Stimulated activated effector memory CD8-positive, alpha-beta T cell treated with anti-CD3 and anti-CD28 coated beads, Interleukin-12 subunit alpha, Interleukin-12 subunit beta, amount 100 ng/mL, for 72 hours (primary cell): ENCODE data around the gene SYTL5.
A peak's percentile ranks its signal among the peaks of the same experiment; 100 is the strongest.

Experiments used
- ATAC-seq: fragments of 150-1000 bp; cut with Tn5 transposase; 2 replicates; pipeline ENCODE4 v1.10.0; 2021
- DNase-seq, 2 donors: peaks; one replicate each; pipeline ENCODE4 v3.0.0; 2021 to 2022; ENCODE audit warnings: low spot score in 2 of 2
- H3K27ac Mint-ChIP-seq: one replicate; pipeline ENCODE4 v1.8.0; 2022; ENCODE audit warnings: mild to moderate bottlenecking, mixed read lengths
- H3K36me3 Mint-ChIP-seq: one replicate; pipeline ENCODE4 v1.8.0; 2022; ENCODE audit warnings: mild to moderate bottlenecking, mixed read lengths
- H3K4me1 Mint-ChIP-seq: one replicate; pipeline ENCODE4 v1.8.0; 2022; ENCODE audit warnings: mixed read lengths
- H3K4me3 Mint-ChIP-seq: one replicate; pipeline ENCODE4 v1.8.0; 2022; ENCODE audit warnings: mild to moderate bottlenecking, mixed read lengths
- H3K9me3 Mint-ChIP-seq: one replicate; pipeline ENCODE4 v1.8.0; 2022; ENCODE audit warnings: mixed read lengths

The SYTL5 gene

GRCh38 chrX:37998586-37999262 is 7.6 kb upstream of the SYTL5 start:
- Mint-ChIP-seq H3K36me3 (no peaks in the 10 kb centered on the region), H3K27ac (no peak overlapping the region), H3K4me3 (no peak overlapping the region), H3K4me1 (peaks cover 8% of the 10 kb centered on the region), H3K9me3 (no peaks in the 10 kb centered on the region)
- ATAC-seq (peak; percentile 94), DNase-seq (no peak)

GRCh38 chrX:38000706-38001105 is 5.6 kb upstream of the SYTL5 start:
- peaks cover 2% of the 10 kb centered on the region for H3K9me3 Mint-ChIP-seq
- DNase-seq (no peak), ATAC-seq (no peak)
- no peak overlapping the region for H3K4me3 Mint-ChIP-seq
- no peak overlapping the region for H3K27ac Mint-ChIP-seq
- H3K36me3 Mint-ChIP-seq: no peaks in the 10 kb centered on the region
- peaks cover 8% of the 10 kb centered on the region for H3K4me1 Mint-ChIP-seq

- Mint-ChIP-seq H3K27ac (no peak overlapping the region), H3K9me3 (peaks cover 2% of the 10 kb centered on the region), H3K36me3 (no peaks in the 10 kb centered on the region), H3K4me3 (no peak overlapping the region), H3K4me1 (peaks cover 8% of the 10 kb centered on the region)
- no peak for ATAC-seq
- no peak for DNase-seq
These were observed 2.3 kb upstream of the SYTL5 start for GRCh38 chrX:38004046-38004445.

- H3K4me3 Mint-ChIP-seq: no peak overlapping the region
- no peaks in the 10 kb centered on the region for H3K36me3 Mint-ChIP-seq
- ATAC-seq (no peak), DNase-seq (no peak)
- peaks cover 15% of the 10 kb centered on the region for H3K4me1 Mint-ChIP-seq
- H3K27ac Mint-ChIP-seq: no peak overlapping the region
- H3K9me3 Mint-ChIP-seq: peaks cover 2% of the 10 kb centered on the region
These were observed 425 bp downstream of the SYTL5 start for GRCh38 chrX:38006778-38007177.

- DNase-seq: no peak
- peaks cover 17% of the 10 kb centered on the region for H3K4me1 Mint-ChIP-seq
- H3K27ac Mint-ChIP-seq: no peak overlapping the region
These were observed 2.3 kb downstream of the SYTL5 start for GRCh38 chrX:38008658-38009057.

GRCh38 chrX:38009641-38010040 is 3.3 kb downstream of the SYTL5 start:
- no peak for DNase-seq
- Mint-ChIP-seq H3K4me1 (peaks cover 22% of the 10 kb centered on the region), H3K27ac (peak overlapping the region; percentile 20), H3K36me3 (no peaks in the 10 kb centered on the region), H3K9me3 (no peaks in the 10 kb centered on the region), H3K4me3 (no peak overlapping the region)
- peak; percentile 72 for ATAC-seq

More at GRCh38 chrX:38008658-38009057, 2.3 kb downstream of the SYTL5 start:
- H3K36me3 Mint-ChIP-seq: no peaks in the 10 kb centered on the region
- H3K4me3 Mint-ChIP-seq: no peak overlapping the region
- peaks cover 2% of the 10 kb centered on the region for H3K9me3 Mint-ChIP-seq
- no peak for ATAC-seq

- no peak for ATAC-seq
- no peak overlapping the region for H3K4me3 Mint-ChIP-seq
- peaks cover 2% of the 10 kb centered on the region for H3K4me1 Mint-ChIP-seq
- H3K36me3 Mint-ChIP-seq: no peaks in the 10 kb centered on the region
- no peak overlapping the region for H3K27ac Mint-ChIP-seq
- H3K9me3 Mint-ChIP-seq: no peaks in the 10 kb centered on the region
- DNase-seq: no peak
These were observed 12.5 kb downstream of the SYTL5 start for GRCh38 chrX:38018766-38019425.

- ATAC-seq: no peak
- H3K36me3 Mint-ChIP-seq: no peaks in the 10 kb centered on the region
- no peak overlapping the region for H3K27ac Mint-ChIP-seq
- H3K4me1 Mint-ChIP-seq: no peaks in the 10 kb centered on the region
- DNase-seq: no peak
- no peaks in the 10 kb centered on the region for H3K9me3 Mint-ChIP-seq
- H3K4me3 Mint-ChIP-seq: no peak overlapping the region
These were observed 21.9 kb downstream of the SYTL5 start for GRCh38 chrX:38028300-38028699.

- H3K27ac Mint-ChIP-seq: peak overlapping the region; percentile 63
- DNase-seq (no peak), ATAC-seq (peak; percentile 94)
- peaks cover 11% of the 10 kb centered on the region for H3K4me1 Mint-ChIP-seq
- H3K4me3 Mint-ChIP-seq: no peak overlapping the region
- no peaks in the 10 kb centered on the region for H3K36me3 Mint-ChIP-seq
- H3K9me3 Mint-ChIP-seq: no peaks in the 10 kb centered on the region
These were observed 30.1 kb downstream of the SYTL5 start for GRCh38 chrX:38036466-38036865.

- Mint-ChIP-seq H3K27ac (peak overlapping the region; percentile 58), H3K36me3 (no peaks in the 10 kb centered on the region), H3K4me1 (peaks cover 11% of the 10 kb centered on the region), H3K9me3 (no peaks in the 10 kb centered on the region), H3K4me3 (peak overlapping the region; percentile 19)
- ATAC-seq (peak; percentile 62), DNase-seq (no peak)
These were observed 32.1 kb downstream of the SYTL5 start for GRCh38 chrX:38038501-38038900.

GRCh38 chrX:38041237-38041636 is 34.9 kb downstream of the SYTL5 start:
- Mint-ChIP-seq H3K4me1 (peaks cover 11% of the 10 kb centered on the region), H3K9me3 (no peaks in the 10 kb centered on the region), H3K27ac (no peak overlapping the region), H3K36me3 (no peaks in the 10 kb centered on the region), H3K4me3 (no peak overlapping the region)
- no peak for DNase-seq
- no peak for ATAC-seq

GRCh38 chrX:38044701-38045100 is 38.3 kb downstream of the SYTL5 start:
- no peak overlapping the region for H3K27ac Mint-ChIP-seq
- DNase-seq (no peak), ATAC-seq (no peak)
- H3K36me3 Mint-ChIP-seq: no peaks in the 10 kb centered on the region
- no peaks in the 10 kb centered on the region for H3K9me3 Mint-ChIP-seq
- H3K4me1 Mint-ChIP-seq: no peaks in the 10 kb centered on the region
- no peak overlapping the region for H3K4me3 Mint-ChIP-seq

GRCh38 chrX:38045538-38046096 is 39.3 kb downstream of the SYTL5 start:
- Mint-ChIP-seq H3K27ac (no peak overlapping the region), H3K4me3 (no peak overlapping the region), H3K36me3 (no peaks in the 10 kb centered on the region), H3K4me1 (no peaks in the 10 kb centered on the region), H3K9me3 (no peaks in the 10 kb centered on the region)
- DNase-seq (no peak), ATAC-seq (no peak)

- Mint-ChIP-seq H3K4me1 (no peaks in the 10 kb centered on the region), H3K9me3 (no peaks in the 10 kb centered on the region), H3K4me3 (no peak overlapping the region), H3K36me3 (no peaks in the 10 kb centered on the region), H3K27ac (no peak overlapping the region)
- ATAC-seq: no peak
- no peak for DNase-seq
These were observed 42.5 kb downstream of the SYTL5 start for GRCh38 chrX:38048886-38049285.

- peaks cover 6% of the 10 kb centered on the region for H3K4me1 Mint-ChIP-seq
- H3K27ac Mint-ChIP-seq: no peak overlapping the region
- no peaks in the 10 kb centered on the region for H3K9me3 Mint-ChIP-seq
- DNase-seq (no peak), ATAC-seq (no peak)
- H3K4me3 Mint-ChIP-seq: no peak overlapping the region
- H3K36me3 Mint-ChIP-seq: no peaks in the 10 kb centered on the region
These were observed 44.5 kb downstream of the SYTL5 start for GRCh38 chrX:38050806-38051205.

GRCh38 chrX:38052096-38052495 is 45.7 kb downstream of the SYTL5 start:
- Mint-ChIP-seq H3K4me1 (peaks cover 6% of the 10 kb centered on the region), H3K27ac (no peak overlapping the region), H3K9me3 (no peaks in the 10 kb centered on the region), H3K4me3 (no peak overlapping the region), H3K36me3 (no peaks in the 10 kb centered on the region)
- DNase-seq (no peak), ATAC-seq (peak; percentile 96)
